ENCODE measurements around the gene DDX60. TPM values are rescaled to one million over a fixed set of nuclear protein-coding genes. Genes with fewer than 3 reads are reported as not detected.
"Not testable (repeated sequence)": the region's sequence is repeated elsewhere in the genome, so short reads cannot be mapped to it uniquely, and the experiment has no call there.

Gene DDX60
- total RNA-seq, 3 donors from 2014 or later: 9.5 to 19.5 (median 11.0) TPM

GRCh38 chr4:168309781-168310180, 8.8 kb downstream of the DDX60 start:
- Histone ChIP-seq H3K27me3 (no peaks in the 10 kb centered on the region), H3K9me3 (no peaks in the 10 kb centered on the region), H3K27ac (no peak overlapping the region), H3K4me1 (no peaks in the 10 kb centered on the region), H3K36me3 (no peaks in the 10 kb centered on the region), H3K4me3 (no peak overlapping the region)
- TF ChIP-seq POLR2A (IDR thresholded peaks at IDR 0.05) (no peak), POLR2AphosphoS5 (IDR thresholded peaks at IDR 0.05) (no peak), CTCF (IDR thresholded peaks at IDR 0.05) (no peak)
- DNase-seq (ENCODE audit: low spot score in 2 of 2): no peak
- intact Hi-C loops (cut with DNase I; ENCODE audit: low total_unique reads): no loop called here

GRCh38 chr4:168308912-168309311, 9.6 kb downstream of the DDX60 start:
- TF ChIP-seq CTCF (IDR thresholded peaks at IDR 0.05) (no peak), POLR2A (IDR thresholded peaks at IDR 0.05) (no peak), POLR2AphosphoS5 (IDR thresholded peaks at IDR 0.05) (no peak)
- Histone ChIP-seq H3K27me3 (no peaks in the 10 kb centered on the region), H3K4me1 (no peaks in the 10 kb centered on the region), H3K36me3 (no peaks in the 10 kb centered on the region), H3K4me3 (no peak overlapping the region), H3K27ac (no peak overlapping the region), H3K9me3 (no peaks in the 10 kb centered on the region)
- intact Hi-C loops (cut with DNase I; ENCODE audit: low total_unique reads): no loop called here
- DNase-seq (ENCODE audit: low spot score in 2 of 2): no peak

- Histone ChIP-seq H3K27me3 (no peaks in the 10 kb centered on the region), H3K4me3 (no peak overlapping the region), H3K36me3 (peaks cover 5% of the 10 kb centered on the region), H3K4me1 (no peaks in the 10 kb centered on the region), H3K9me3 (no peaks in the 10 kb centered on the region), H3K27ac (no peak overlapping the region)
- intact Hi-C loops (cut with DNase I; ENCODE audit: low total_unique reads): no loop called here
- no peak for DNase-seq (ENCODE audit: low spot score in 2 of 2)
- TF ChIP-seq CTCF (IDR thresholded peaks at IDR 0.05): no peak
- TF ChIP-seq POLR2A (IDR thresholded peaks at IDR 0.05): no peak
- no peak for TF ChIP-seq POLR2AphosphoS5 (IDR thresholded peaks at IDR 0.05)
These were observed 12.1 kb downstream of the DDX60 start for GRCh38 chr4:168306476-168306875.

- Histone ChIP-seq H3K27me3 (no peaks in the 10 kb centered on the region), H3K4me1 (no peaks in the 10 kb centered on the region), H3K9me3 (no peaks in the 10 kb centered on the region), H3K27ac (no peak overlapping the region), H3K4me3 (no peak overlapping the region), H3K36me3 (peaks cover 5% of the 10 kb centered on the region)
- DNase-seq (ENCODE audit: low spot score in 2 of 2): no peak
- intact Hi-C loops (cut with DNase I; ENCODE audit: low total_unique reads): no loop called here
- TF ChIP-seq POLR2AphosphoS5 (IDR thresholded peaks at IDR 0.05) (no peak), CTCF (IDR thresholded peaks at IDR 0.05) (no peak), POLR2A (IDR thresholded peaks at IDR 0.05) (no peak)
These were observed 13.7 kb downstream of the DDX60 start for GRCh38 chr4:168304744-168305459.

- intact Hi-C loops (cut with DNase I; ENCODE audit: low total_unique reads); H3K27me3 ChIP-seq; H3K9me3 ChIP-seq; H3K27ac ChIP-seq; H3K4me1 ChIP-seq; DNase-seq (ENCODE audit: low spot score in 2 of 2); H3K4me3 ChIP-seq; H3K36me3 ChIP-seq: not testable (repeated sequence)
These were observed 15.1 kb downstream of the DDX60 start for GRCh38 chr4:168303430-168303829.
